Measurements from ENCODE around the gene JADE2. TPM values are rescaled to one million over a fixed set of nuclear protein-coding genes. Genes with fewer than 3 reads are reported as not detected.

The JADE2 gene
- total RNA-seq, 1 donor from 2014 or later, result 3.0 TPM

DNA sequence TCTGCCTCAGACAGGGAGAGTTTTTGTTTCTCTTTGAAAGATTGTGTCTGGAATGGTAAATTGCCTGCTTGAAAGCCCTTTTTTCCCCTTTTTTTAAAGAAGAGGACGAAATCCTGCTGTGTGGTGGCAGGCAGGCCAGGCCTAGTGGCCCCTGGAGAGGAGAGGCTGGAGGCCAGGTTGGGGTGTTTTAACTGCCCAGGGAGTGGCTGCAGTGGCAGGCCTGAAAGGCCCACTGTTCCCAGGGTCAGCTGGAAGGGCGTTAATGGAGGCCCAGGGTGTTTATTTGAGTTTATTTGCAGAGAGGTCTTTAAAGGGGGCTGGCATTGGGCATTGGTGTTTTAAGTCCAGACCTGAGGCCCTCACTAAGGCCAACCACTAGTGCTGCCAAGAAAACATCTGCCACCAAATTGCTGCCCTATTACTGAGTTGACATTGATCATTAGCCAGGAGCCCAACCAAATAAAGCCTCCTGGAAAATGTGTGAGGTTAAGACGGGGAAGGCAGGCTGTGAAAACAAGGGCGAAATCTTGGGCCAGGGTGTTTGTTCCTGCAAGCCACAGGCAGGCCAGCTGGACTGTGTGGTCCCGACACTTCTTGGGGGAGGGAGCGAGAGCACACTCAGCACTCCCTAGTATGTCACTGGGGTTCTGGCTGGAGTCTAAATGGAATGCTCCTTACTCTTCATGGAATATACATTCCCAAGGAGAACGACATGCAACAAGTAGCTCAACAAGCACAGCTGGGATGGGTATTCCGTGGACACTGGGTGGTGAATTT is 5.0 kb downstream of the JADE2 start:
- Mint-ChIP-seq H3K9me3 (ENCODE audit: unreplicated experiment) (no peaks in the 10 kb centered on the region), H3K36me3 (ENCODE audit: low read depth, unreplicated experiment) (no peaks in the 10 kb centered on the region), H3K4me1 (ENCODE audit: unreplicated experiment) (no peaks in the 10 kb centered on the region), H3K27me3 (ENCODE audit: unreplicated experiment) (peaks cover 4% of the 10 kb centered on the region), H3K27ac (ENCODE audit: unreplicated experiment) (no peak overlapping the region), H3K4me3 (ENCODE audit: unreplicated experiment) (no peak overlapping the region)
- TF ChIP-seq, protein P1, sequence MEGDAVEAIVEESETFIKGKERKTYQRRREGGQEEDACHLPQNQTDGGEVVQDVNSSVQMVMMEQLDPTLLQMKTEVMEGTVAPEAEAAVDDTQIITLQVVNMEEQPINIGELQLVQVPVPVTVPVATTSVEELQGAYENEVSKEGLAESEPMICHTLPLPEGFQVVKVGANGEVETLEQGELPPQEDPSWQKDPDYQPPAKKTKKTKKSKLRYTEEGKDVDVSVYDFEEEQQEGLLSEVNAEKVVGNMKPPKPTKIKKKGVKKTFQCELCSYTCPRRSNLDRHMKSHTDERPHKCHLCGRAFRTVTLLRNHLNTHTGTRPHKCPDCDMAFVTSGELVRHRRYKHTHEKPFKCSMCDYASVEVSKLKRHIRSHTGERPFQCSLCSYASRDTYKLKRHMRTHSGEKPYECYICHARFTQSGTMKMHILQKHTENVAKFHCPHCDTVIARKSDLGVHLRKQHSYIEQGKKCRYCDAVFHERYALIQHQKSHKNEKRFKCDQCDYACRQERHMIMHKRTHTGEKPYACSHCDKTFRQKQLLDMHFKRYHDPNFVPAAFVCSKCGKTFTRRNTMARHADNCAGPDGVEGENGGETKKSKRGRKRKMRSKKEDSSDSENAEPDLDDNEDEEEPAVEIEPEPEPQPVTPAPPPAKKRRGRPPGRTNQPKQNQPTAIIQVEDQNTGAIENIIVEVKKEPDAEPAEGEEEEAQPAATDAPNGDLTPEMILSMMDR (IDR thresholded peaks at IDR 0.05; ENCODE audit: unreplicated experiment), result no peak
- DNase-seq (ENCODE audit: low spot score), result no peak

DNA sequence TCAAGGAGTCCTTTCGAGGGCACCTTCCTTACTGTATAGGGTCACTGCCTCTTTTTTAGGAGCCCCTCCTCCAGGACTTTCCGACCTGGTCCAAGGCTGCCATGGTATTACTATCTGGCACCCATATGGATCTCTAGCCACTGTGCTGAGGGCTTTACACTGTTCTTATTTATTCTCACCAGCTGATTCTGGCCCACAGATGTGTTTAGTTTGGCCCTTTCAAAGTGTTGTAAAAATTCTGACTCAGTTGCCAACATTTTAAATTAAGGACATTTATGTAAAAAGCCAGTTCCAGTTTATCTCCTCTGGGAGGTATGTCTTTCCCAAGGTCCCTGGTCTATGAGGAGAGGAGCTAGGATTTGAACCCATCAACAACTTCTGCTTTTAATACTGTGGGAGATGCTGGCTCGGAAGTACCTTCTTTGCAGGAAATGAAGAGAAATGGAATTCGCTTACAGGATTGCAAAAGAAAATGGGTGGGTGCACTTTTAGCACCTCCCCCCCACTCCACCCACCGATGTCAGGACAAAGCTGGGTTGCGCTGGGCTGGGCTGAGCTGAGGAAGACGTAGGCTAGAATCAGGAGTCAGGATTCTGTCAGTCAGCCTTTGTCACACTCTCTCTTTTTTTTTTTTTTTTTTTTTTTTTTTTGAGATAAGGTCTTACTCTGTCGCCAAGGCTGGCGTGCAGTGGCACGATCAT is 7.8 kb downstream of the JADE2 start:
- Mint-ChIP-seq H3K9me3 (ENCODE audit: unreplicated experiment) (no peaks in the 10 kb centered on the region), H3K36me3 (ENCODE audit: low read depth, unreplicated experiment) (no peaks in the 10 kb centered on the region), H3K4me1 (ENCODE audit: unreplicated experiment) (no peaks in the 10 kb centered on the region), H3K27ac (ENCODE audit: unreplicated experiment) (no peak overlapping the region), H3K27me3 (ENCODE audit: unreplicated experiment) (peaks cover 4% of the 10 kb centered on the region), H3K4me3 (ENCODE audit: unreplicated experiment) (no peak overlapping the region)
- TF ChIP-seq, protein P1 (IDR thresholded peaks at IDR 0.05; ENCODE audit: unreplicated experiment), result no peak
- DNase-seq (ENCODE audit: low spot score), result no peak

DNA sequence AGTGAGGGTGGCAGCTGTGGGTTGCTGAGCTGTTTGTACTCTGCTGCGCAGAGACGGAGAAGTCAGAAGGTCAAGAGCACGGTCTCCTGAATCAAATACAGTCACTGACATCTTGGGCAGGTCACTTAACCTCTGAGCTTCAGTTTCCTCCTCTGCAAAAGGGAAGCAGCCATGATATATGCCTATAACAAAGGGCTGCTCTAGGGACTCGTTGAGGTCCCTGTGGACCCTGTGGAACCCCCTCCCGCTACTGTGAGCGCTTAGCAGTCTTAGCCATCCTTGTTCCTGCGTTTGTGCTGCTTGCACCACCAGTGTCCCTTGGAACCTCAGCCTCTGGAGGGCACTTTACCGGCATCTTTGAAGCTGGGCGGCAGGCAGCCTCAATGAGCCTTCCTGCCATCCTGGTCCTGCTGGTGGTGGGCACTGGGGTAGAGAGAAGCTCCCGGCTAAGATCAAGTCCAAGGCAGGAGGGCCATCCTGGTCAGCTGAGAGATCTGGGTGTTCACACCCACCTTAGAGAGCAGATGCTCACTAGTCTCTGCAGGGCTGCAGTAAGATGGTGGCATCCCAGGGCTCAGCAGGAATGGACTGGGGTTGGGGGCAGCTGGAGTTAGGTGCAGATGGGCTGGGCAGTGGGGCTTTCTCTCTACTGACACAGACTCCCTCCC is 8.7 kb downstream of the JADE2 start:
- Mint-ChIP-seq H3K4me3 (ENCODE audit: unreplicated experiment) (no peak overlapping the region), H3K9me3 (ENCODE audit: unreplicated experiment) (no peaks in the 10 kb centered on the region), H3K36me3 (ENCODE audit: low read depth, unreplicated experiment) (no peaks in the 10 kb centered on the region), H3K4me1 (ENCODE audit: unreplicated experiment) (no peaks in the 10 kb centered on the region), H3K27me3 (ENCODE audit: unreplicated experiment) (peaks cover 4% of the 10 kb centered on the region), H3K27ac (ENCODE audit: unreplicated experiment) (no peak overlapping the region)
- DNase-seq (ENCODE audit: low spot score), result no peak
- TF ChIP-seq, protein P1 (IDR thresholded peaks at IDR 0.05; ENCODE audit: unreplicated experiment), result no peak

DNA sequence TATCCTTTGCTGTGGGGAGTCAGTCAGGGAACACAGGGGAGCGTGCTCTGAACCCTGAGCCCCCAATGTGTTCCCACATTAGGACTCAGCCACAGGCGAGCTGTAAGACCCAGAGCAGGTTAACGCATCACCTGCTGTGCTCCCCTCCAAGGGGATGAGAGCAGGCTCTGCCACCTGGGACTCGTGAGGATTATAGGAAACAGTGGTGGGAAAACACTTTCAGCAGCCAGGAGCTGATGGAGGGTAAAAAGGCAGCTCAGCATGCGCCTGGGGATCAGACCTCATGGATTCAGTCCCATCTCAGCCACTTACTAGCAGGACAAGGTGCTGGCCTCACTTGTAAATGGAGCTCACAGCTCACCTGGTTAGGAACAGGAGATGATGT is 9.2 kb downstream of the JADE2 start:
- no peak for DNase-seq (ENCODE audit: low spot score)
- Mint-ChIP-seq H3K27ac (ENCODE audit: unreplicated experiment) (peak overlapping the region; percentile 72), H3K36me3 (ENCODE audit: low read depth, unreplicated experiment) (no peaks in the 10 kb centered on the region), H3K9me3 (ENCODE audit: unreplicated experiment) (no peaks in the 10 kb centered on the region), H3K4me1 (ENCODE audit: unreplicated experiment) (no peaks in the 10 kb centered on the region), H3K27me3 (ENCODE audit: unreplicated experiment) (peaks cover 4% of the 10 kb centered on the region), H3K4me3 (ENCODE audit: unreplicated experiment) (no peak overlapping the region)
- TF ChIP-seq, protein P1 (IDR thresholded peaks at IDR 0.05; ENCODE audit: unreplicated experiment), result no peak

All from endothelial cell (in vitro differentiated cells).